Measurements from ENCODE around the gene FEM1C. TPM values are rescaled to one million over a fixed set of nuclear protein-coding genes. Genes with fewer than 3 reads are reported as not detected.
A peak's percentile ranks its signal among the peaks of the same experiment; 100 is the strongest.

Gene FEM1C
- total and polyA plus RNA-seq, 2 of the 4 experiments (the other 2 are of a cell fraction): 6.3 to 21.5 TPM

- Histone ChIP-seq H2AK5ac (ENCODE audit: low read depth, low read length) (no peak overlapping the region), H4K8ac (ENCODE audit: low read depth in 2 of 2, low read length in 2 of 2) (no peak overlapping the region), H3K56ac (ENCODE audit: extremely low read depth, insufficient read depth, low read length) (no peak overlapping the region), H3K4me1 (ENCODE audit: control insufficient read depth, insufficient read depth, low read length) (no peaks in the 10 kb centered on the region), H2AFZ (replicated peaks; ENCODE audit: low read length, poor library complexity) (no peak overlapping the region), H3K27me3 (ENCODE audit: control insufficient read depth, insufficient read depth, low read length) (no peaks in the 10 kb centered on the region), H4K91ac (ENCODE audit: insufficient read depth, low read depth, low read length) (no peak overlapping the region), H4K20me1 (ENCODE audit: insufficient read depth, low read length) (no peaks in the 10 kb centered on the region), H3K9me1 (ENCODE audit: insufficient read depth, low read length) (no peaks in the 10 kb centered on the region), H3K4me3 (ENCODE audit: insufficient read depth, low read depth, low read length) (no peak overlapping the region), H2BK120ac (ENCODE audit: low read depth, low read length) (no peak overlapping the region), H3K36me3 (ENCODE audit: control insufficient read depth, insufficient read depth, low read length) (no peaks in the 10 kb centered on the region), H4K5ac (ENCODE audit: low read depth, low read length) (no peak overlapping the region), H3K18ac (ENCODE audit: low read depth, low read length) (no peak overlapping the region), H3K9me3 (ENCODE audit: control insufficient read depth, insufficient read depth, low read length) (no peaks in the 10 kb centered on the region), H2AK9ac (replicated peaks; ENCODE audit: low read depth, low read length, poor library complexity) (no peak overlapping the region), H3K4ac (ENCODE audit: low read depth, low read length) (no peak overlapping the region), H3K27ac (ENCODE audit: insufficient read depth, low read length) (no peak overlapping the region), H2BK20ac (ENCODE audit: low read depth, low read length) (no peak overlapping the region), H3K23ac (ENCODE audit: low read depth, low read length) (no peak overlapping the region), H3K4me2 (ENCODE audit: low read depth, low read length) (no peak overlapping the region), H2BK15ac (ENCODE audit: low read depth, low read length) (no peak overlapping the region), H3K9ac (ENCODE audit: low read depth, low read length) (no peak overlapping the region), H2BK5ac (ENCODE audit: low read depth, low read length, poor library complexity, severe bottlenecking) (no peak overlapping the region), H3K14ac (replicated peaks; ENCODE audit: low read depth, low read length) (no peak overlapping the region), H3K79me1 (ENCODE audit: low read depth in 1 of 2, low read length in 2 of 2) (no peaks in the 10 kb centered on the region)
- ChIA-PET CTCF (interaction anchor here (1.1 kb wide), 1 partner anchor 11 kb away, joined by 4 read pairs; no protein-coding TSS in a partner anchor), POLR2A (ENCODE audit: unreplicated experiment) (no interaction called here)
- in situ Hi-C loops (cut with MboI; ENCODE audit: low sequenced_read_pairs) (no loop called here), intact Hi-C loops (cut with micrococcal nuclease) (no loop called here), dilution Hi-C loops (cut with HindIII; ENCODE audit: low sequenced_read_pairs, unreplicated experiment) (no loop called here)
- no peak for ATAC-seq (ENCODE audit: low read depth)
- 100% methylated on average over 1 of the region's 2 CpGs; no CpG with 5 or more reads in 1 of the 2 experiments for WGBS, 2 experiments (ENCODE audit: extremely low coverage in 2 of 2, insufficient read length in 1 of 2)
- TF ChIP-seq NFE2L2 (IDR thresholded peaks at IDR 0.05; ENCODE audit: low read depth, low read length) (no peak), CHD1 (IDR thresholded peaks at IDR 0.05; ENCODE audit: low read depth, low read length) (no peak), RCOR1 (IDR thresholded peaks at IDR 0.05; ENCODE audit: insufficient replicate concordance, low read length) (no peak)
- peak; percentile 52 for DNase-seq
- BruUV-seq (replicated peaks): no TSS peak
Observed at GRCh38 chr5:115507681-115508080, 36.9 kb downstream of the FEM1C start.
